GM19043 (cell line): ENCODE results near the gene TBX19.

Experiments
- ATAC-seq: cut with Tn5 transposase; IDR thresholded peaks from one replicate; pipeline ENCODE4 v1.9.1; 2021; ENCODE audit warnings: low read depth; ENCODE audit not compliant: unreplicated experiment

The TBX19 gene

GRCh38 chr1:168280296-168280927, at the start of gene TBX19:
TBX19 (plus strand) TSS chr1:168280877; CDS start chr1:168281091, 214 bp downstream.
- ATAC-seq: no peak

DNA sequence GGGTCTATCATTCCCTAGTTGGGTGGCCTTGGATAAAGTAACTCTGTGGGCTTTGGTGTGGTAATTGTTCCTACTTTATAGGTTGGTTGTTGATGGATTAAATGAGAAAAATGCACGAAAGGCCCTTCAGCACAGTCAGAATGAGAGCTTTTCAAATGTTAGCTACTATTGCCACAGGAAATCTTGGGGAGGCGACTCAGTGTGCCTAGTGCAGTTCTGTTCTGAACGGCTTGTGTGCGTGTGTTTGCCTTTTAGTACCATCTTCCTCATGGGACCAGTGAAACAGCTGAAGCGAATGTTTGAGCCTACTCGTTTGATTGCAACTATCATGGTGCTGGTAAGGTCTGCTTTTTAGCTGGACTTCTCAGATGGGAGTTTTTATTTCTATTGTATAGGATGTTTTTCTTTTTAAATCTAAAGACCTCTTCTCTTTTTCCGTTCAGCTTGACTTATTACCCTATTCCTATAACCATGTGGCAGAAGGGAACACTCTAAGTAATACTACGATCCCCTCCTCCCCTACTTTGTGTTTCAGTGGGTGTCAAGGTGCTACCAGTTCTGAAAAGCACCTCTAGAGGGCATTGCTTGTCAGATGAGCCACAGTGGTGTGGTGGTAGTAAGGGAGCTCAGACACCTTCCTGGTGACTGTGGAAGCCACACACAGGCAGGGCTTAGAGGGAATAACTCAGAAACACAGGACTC, 45.7 kb upstream of the TBX19 start:
- ATAC-seq: peak; percentile 65

DNA sequence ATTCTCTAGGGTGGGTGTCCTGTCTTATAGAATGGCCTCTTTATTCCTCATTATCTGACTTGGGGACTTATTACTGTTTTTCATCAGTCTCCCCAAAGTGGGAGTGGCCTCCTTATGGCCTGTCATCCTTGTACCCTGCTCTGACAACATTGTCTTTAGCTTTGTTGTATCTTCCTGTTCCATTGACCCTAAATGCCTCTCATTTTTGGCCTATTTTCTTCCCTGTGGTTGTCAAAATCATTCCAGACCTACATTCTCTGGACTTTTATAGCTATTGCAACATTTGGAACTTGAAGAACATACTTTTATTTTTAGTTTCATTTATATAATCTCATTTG, 45.2 kb upstream of the TBX19 start:
- ATAC-seq: no peak

DNA sequence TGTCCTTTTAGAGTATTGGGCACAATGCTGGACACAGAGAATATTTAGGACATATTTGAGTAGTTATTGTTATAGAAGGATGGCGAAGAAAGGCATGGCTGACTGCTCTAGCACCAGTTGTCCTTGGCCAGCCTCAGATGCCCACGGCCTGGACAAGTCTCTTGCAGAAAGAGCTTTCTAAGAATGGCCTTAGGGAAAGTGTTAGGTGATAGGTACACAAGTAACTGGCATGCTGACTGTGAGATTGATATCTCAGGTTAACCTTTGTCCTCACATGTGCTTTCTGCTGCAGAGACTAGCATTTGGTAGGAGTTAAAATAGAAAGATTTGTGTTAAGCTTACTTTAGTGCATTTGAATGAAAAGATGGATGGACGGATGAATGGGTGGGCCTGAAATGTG, 44.7 kb upstream of the TBX19 start:
- no peak for ATAC-seq

DNA sequence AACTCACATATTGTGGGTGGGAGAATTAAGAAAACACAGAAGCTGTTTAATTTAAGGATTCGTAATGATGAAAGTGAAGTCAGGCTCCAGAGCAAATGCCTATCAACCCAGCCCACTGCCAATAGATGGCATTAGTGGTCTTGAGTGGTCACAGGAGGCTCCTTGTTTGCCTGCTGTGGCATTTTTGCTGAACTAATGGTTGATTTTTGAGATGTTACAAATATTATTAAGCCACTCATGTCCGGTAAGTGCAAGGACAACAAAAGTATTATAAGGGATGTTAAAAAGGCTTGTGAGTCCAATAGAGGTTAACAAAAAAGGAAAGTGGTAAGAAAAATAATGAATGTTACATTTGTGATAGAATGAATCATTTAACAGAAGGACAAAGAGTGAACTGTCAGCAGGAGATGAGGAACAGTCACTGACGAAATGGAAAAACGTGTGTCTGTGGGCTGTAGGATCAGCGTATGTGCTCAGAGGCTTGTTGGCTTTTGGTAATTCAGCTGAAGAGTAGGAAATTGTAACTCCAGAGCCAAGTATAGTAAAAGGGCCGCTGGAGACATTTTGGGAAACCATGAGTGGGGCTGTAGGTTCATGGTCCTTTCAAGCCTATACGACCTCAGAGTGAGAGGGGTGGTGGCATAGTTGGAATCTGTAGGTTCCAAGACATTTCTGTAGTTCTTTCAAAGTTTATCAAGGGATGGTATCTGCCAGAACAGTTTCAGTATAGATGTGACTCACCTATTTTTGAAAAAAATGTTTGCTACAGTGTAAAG, 43.7 kb upstream of the TBX19 start:
- ATAC-seq: no peak

DNA sequence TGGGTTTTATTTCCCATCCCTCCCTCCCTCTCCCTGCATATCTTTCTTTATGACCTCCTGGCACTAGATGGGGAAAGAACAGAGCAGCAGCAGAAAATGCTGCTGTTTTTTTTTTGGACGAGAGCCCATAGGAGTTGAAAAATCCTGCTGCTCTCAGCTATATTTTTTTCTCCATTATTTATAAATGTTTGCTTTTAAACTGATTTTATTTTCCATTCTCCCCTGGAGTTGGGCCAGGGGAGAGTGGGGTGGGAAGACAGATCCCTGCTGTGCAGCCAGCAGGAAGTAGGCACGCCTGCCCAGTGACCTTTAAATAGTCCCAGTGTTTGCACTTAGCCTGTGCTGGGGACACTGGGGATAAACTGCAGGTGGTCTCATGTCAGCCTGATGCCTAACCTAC, 37.5 kb upstream of the TBX19 start:
- no peak for ATAC-seq

DNA sequence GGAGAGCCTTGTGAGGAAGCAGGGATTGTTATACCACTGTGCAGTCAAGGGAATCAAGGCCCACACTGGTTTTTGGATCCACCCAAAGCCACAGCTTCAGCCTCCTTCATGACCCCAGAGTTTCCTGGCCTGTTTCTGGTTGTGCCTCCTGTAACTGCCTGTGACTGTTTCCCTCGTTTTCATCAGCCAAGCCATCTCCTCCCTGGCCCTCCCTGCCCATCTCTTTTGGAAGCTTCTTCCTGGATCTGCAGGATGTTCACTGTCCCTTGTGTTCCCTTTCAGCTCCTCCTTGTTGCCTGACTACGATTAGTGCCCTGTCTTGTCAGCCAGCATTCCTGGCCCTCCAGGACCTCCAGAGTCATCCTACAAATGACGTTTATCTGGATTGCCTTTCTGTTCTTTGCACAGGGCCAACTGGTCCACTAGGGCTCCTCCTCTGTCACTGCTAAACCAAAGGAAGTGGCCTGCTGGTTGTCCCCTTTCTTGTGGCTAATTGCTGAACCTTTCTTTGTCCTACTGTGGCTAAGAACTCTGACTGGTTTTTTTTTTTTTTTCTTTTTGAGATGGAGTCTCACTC, 37.0 kb upstream of the TBX19 start:
- no peak for ATAC-seq

DNA sequence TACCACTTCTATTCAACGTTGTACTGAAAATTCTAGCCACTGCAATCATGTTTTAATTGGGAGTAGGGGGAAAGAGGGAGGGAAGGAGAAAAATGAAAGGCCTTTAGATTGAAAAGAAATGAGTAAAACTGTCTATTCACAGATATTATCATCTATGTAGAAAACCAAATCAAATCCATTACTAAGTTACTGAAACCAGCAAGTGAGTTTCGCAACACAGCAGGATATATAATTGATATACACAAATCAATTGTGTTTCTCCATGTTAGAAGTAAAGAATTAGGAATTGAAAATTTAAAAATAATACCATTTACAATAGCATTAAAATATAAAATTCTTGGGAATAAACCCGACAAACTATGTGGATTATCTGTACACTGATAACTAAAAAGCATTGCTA, 35.6 kb upstream of the TBX19 start:
- ATAC-seq: no peak

DNA sequence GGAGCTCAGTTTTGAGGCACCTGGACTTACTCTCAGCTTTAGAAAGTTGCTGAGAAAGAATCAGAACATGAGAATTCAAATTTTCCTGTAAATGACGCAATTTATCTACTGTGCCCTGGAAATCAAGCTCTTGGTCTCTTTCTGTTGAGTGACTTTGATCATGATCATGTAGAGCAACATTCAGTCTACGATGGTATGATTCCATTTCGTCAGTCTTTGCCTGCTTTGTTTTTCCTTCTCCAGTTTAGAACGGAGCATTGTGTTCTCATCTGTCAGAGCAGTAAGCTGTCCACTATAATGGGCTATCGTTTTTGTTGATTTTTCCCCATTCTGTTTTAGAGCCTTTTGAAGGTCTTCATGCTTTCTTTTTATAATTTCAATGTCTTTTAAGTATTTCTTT, 34.2 kb upstream of the TBX19 start:
- no peak for ATAC-seq

- ATAC-seq: no peak
Observed at GRCh38 chr1:168252204-168252733, 28.4 kb upstream of the TBX19 start.

GRCh38 chr1:168256164-168256563, 24.5 kb upstream of the TBX19 start:
- ATAC-seq: no peak

GRCh38 chr1:168257397-168257796, 23.3 kb upstream of the TBX19 start:
- ATAC-seq: no peak

DNA sequence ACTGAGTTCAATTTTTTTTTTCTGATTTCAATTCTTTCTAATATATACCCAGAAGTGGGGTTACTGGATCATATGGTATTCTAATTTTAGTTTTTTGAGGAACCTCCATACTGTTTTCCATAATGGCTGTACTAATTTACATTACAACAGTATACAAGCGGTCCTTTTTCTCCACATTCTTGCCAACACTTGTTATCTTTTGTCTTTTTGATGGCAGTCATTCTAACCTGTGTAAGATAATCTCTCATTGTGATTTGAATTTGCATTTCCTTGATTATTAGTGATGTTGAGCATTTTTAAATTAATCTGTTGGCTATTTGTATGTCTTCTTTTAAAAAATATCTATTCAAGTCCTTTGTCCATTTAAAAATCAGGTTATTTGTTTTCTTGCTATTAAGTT, 21.1 kb upstream of the TBX19 start:
- ATAC-seq: no peak

GRCh38 chr1:168260393-168260792, 20.3 kb upstream of the TBX19 start:
- no peak for ATAC-seq

- no peak for ATAC-seq
Observed at GRCh38 chr1:168261390-168261789, 19.3 kb upstream of the TBX19 start.

DNA sequence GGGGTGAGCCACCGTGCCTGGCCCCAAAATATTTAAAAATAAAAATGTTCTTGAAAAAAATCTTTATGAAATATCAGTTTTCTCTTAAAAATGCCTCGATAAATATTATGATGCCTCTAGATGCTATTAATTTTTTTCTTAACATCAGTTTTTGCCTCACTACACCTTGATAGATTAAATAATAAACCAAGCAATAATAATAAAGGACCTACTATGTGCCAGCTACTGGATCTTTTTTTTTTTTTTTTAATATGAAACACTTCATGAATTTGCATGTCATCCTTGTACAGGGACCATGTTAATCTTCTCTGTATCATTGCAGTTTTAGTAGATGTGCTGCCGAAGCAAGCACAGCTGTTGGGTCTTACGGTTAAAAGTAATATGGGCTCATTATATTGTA, 17.5 kb upstream of the TBX19 start:
- ATAC-seq: no peak

DNA sequence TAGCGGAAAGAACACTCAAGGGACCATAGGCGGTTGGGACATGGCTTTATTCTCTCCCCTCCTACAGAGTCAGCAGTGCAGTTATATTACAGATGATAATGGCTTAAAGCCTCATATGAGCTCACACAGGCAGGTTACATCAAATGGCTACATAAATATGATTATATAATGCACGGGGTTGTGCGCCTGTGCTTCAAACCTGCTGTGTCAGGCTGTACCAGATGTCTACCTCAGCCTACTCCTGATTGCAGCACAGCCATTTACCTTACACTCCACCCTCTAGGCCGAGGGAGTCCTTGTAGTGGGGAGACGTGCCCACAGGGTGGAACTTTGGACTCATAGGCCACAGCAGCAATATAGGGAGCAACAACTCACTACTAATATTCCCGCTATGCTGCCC, 16.4 kb upstream of the TBX19 start:
- no peak for ATAC-seq

DNA sequence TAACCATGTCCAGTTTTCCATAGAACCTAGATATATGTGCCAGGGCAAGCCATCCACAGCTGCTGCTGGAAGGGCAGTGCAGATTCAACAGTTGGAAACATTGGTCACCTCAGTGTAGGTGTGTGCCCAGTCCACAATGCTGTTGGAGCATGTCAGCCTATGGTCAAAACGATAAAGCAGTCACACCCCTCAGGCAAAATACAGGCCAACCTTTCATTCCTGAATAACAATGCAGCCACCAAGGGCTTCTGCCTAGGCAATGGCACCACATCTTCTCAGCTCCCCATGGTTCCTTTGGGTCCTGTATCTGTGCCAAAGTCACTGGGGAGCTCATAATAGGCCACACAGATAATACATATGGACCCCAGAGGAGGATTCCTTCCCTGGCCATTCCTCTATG, 15.1 kb upstream of the TBX19 start:
- no peak for ATAC-seq

DNA sequence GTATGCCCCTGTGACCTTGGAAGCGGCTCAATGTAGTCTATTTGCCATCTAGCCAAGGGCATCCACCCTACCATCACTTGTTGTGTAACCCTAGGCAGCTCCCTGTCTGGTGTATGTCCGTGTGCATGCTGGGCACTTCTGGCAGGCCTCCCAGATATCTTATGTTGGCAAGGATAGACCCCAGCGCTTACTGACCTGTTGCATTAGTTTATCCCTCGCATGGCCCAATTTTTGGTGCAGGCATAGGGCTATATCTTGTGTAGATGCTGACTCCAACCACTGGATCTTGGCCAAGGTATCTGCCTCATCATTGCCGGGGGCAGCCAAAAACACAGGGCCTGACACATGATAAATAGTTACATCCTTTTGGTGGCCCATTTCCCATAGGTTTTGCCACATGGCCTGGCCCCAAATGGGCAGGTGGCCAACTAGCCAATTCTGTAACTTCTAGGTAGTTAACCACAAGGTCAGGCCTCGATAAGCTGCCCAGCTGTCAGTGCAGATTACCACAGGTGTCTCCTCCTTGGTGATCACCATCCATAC, 14.0 kb upstream of the TBX19 start:
- no peak for ATAC-seq

GRCh38 chr1:168271636-168272035, 9.0 kb upstream of the TBX19 start:
- ATAC-seq: no peak

- no peak for ATAC-seq
Observed at GRCh38 chr1:168273575-168273974, 7.1 kb upstream of the TBX19 start.
